Activated CD8-positive, alpha-beta memory T cell treated with anti-CD3 and anti-CD28 coated beads, Interleukin-2, amount 50 U/mL, for 1 hour (primary cell): ENCODE data around the gene RHBG.

Experiments
- DNase-seq: peaks from one replicate; pipeline ENCODE4 v3.0.0-alpha.2; 2020; ENCODE audit errors: extremely low read depth

Gene RHBG

GRCh38 chr1:156407344-156407743, 38.3 kb downstream of the RHBG start:
- no peak for DNase-seq

- no peak for DNase-seq
Observed at GRCh38 chr1:156407760-156408159, 38.7 kb downstream of the RHBG start.

- no peak for DNase-seq
Observed at GRCh38 chr1:156409439-156409838, 40.4 kb downstream of the RHBG start.

- DNase-seq = no peak
Observed at GRCh38 chr1:156410238-156410637, 41.2 kb downstream of the RHBG start.

GRCh38 chr1:156410740-156411139, 41.7 kb downstream of the RHBG start:
- no peak for DNase-seq

- DNase-seq = no peak
Observed at GRCh38 chr1:156412653-156413321, 43.8 kb downstream of the RHBG start.

- DNase-seq = no peak
Observed at GRCh38 chr1:156413391-156414246, 44.6 kb downstream of the RHBG start.

- DNase-seq = no peak
Observed at GRCh38 chr1:156414461-156415064, 45.6 kb downstream of the RHBG start.

GRCh38 chr1:156416993-156417392, 48.0 kb downstream of the RHBG start:
- no peak for DNase-seq

- no peak for DNase-seq
Observed at GRCh38 chr1:156417401-156418020, 48.5 kb downstream of the RHBG start.

- DNase-seq = no peak
Observed at GRCh38 chr1:156418416-156419070, 49.5 kb downstream of the RHBG start.

- DNase-seq = no peak
Observed at GRCh38 chr1:156419854-156420204, 50.8 kb downstream of the RHBG start.

- DNase-seq = no peak
Observed at GRCh38 chr1:156420205-156421061, 51.4 kb downstream of the RHBG start.

GRCh38 chr1:156421062-156421938, 52.3 kb downstream of the RHBG start:
- no peak for DNase-seq

- DNase-seq = no peak
Observed at GRCh38 chr1:156421939-156422601, 53.1 kb downstream of the RHBG start.

- no peak for DNase-seq
Observed at GRCh38 chr1:156422602-156423091, 53.6 kb downstream of the RHBG start.

GRCh38 chr1:156423422-156424352, 54.7 kb downstream of the RHBG start:
- no peak for DNase-seq

- no peak for DNase-seq
Observed at GRCh38 chr1:156424806-156425432, 55.9 kb downstream of the RHBG start.
